GM12878 (cell line): ENCODE data around the gene LSR. TPM values are rescaled to one million over a fixed set of nuclear protein-coding genes. Genes with fewer than 3 reads are reported as not detected.

ENCODE experiments used
- CHD2 ChIP-seq: IDR thresholded peaks from 2 replicates; pipeline ENCODE4 v1.6.1; 2011; ENCODE audit warnings: low read depth, low read length, improper control_type of control experiment, borderline replicate concordance
- GATAD2B ChIP-seq: fragments of 450-650 bp; conservative IDR thresholded peaks from 2 replicates; pipeline ENCODE4 v1.6.1; 2017; ENCODE audit warnings: low read depth, mild to moderate bottlenecking, moderate library complexity
- IKZF1 ChIP-seq: fragments of 450-650 bp; conservative IDR thresholded peaks from 2 replicates; pipeline ENCODE4 v1.6.1; 2017; ENCODE audit warnings: antibody characterized with exemption, mild to moderate bottlenecking
- NR2F1 ChIP-seq: fragments of 450-650 bp; conservative IDR thresholded peaks from 2 replicates; pipeline ENCODE4 v1.6.1; 2017; ENCODE audit warnings: mild to moderate bottlenecking
- POLR2A ChIP-seq: IDR thresholded peaks from 2 replicates; pipeline ENCODE4 v1.6.1; 2011; ENCODE audit warnings: low read depth, mild to moderate bottlenecking, low read length
- SMARCA5 ChIP-seq: fragments of 450-650 bp; IDR thresholded peaks from 2 replicates; pipeline ENCODE4 v1.6.1; 2017; ENCODE audit warnings: mild to moderate bottlenecking
- SP1 ChIP-seq: IDR thresholded peaks from one replicate; pipeline ENCODE4 v1.6.1; 2011; ENCODE audit warnings: low read depth, low read length
- polyA plus RNA-seq, 11 experiments: library from polyadenylated mRNA; depleted of rRNA in 4 of 11; unstranded in 6 of 11; stranded (reverse) in 5 of 11; fragments of >200 nt; fragmentation: Nextera tagmentation in 4 of 11; fragmentation: Illumina TruSeq in 1 of 11; extraction: Ambion mirVana in 4 of 11; extraction: Trizol in 1 of 11; gene quantifications; 1 replicate in 1 of 11; 2 replicates in 10 of 11; pipeline versions ENCODE4 v1.2.1 to v1.2.3, GENCODE V29; 2011 to 2016; ENCODE audit warnings: inconsistent platforms in 2 of 11, missing spikeins in 2 of 11, low read depth in 1 of 11
- total RNA-seq, 4 experiments: library from RNA; depleted of rRNA in 3 of 4; stranded (reverse); fragments of >200 nt in 3 of 4; fragmentation: Illumina TruSeq in 1 of 4; extraction: Trizol in 1 of 4; gene quantifications; 2 replicates each; pipeline versions ENCODE4 v1.2.1 to v1.2.3, GENCODE V29; 2013 to 2021
- TF ChIP-seq, protein P1 (sequence below): fragments of 450-650 bp; conservative IDR thresholded peaks from 2 replicates; pipeline ENCODE4 v1.6.1; 2017; ENCODE audit warnings: mild to moderate bottlenecking, moderate library complexity
- TF ChIP-seq, protein P2 (sequence below): fragments of 450-650 bp; IDR thresholded peaks from 2 replicates; pipeline ENCODE4 v1.6.1; 2014; ENCODE audit warnings: mild to moderate bottlenecking
- TF ChIP-seq, protein P3 (sequence below): fragments of 450-650 bp; IDR thresholded peaks from 2 replicates; pipeline ENCODE4 v1.6.1; 2017; ENCODE audit warnings: low read depth, mild to moderate bottlenecking, moderate library complexity
- TF ChIP-seq, protein P4 (sequence below): IDR thresholded peaks from 2 replicates; pipeline ENCODE4 v1.6.1; 2012; ENCODE audit warnings: low read depth, low read length, improper control_type of control experiment
- TF ChIP-seq, protein P5 (sequence below): fragments of 450-650 bp; IDR thresholded peaks from 2 replicates; pipeline ENCODE4 v1.6.1; 2017; ENCODE audit warnings: mild to moderate bottlenecking, moderate library complexity

Gene LSR
- total and polyA plus RNA-seq, 10 of the 15 experiments (the other 5 are each of a cell fraction or from before 2014, with no cell fraction given) = 0.26 to 53.9 (median 26.3) TPM

DNA sequence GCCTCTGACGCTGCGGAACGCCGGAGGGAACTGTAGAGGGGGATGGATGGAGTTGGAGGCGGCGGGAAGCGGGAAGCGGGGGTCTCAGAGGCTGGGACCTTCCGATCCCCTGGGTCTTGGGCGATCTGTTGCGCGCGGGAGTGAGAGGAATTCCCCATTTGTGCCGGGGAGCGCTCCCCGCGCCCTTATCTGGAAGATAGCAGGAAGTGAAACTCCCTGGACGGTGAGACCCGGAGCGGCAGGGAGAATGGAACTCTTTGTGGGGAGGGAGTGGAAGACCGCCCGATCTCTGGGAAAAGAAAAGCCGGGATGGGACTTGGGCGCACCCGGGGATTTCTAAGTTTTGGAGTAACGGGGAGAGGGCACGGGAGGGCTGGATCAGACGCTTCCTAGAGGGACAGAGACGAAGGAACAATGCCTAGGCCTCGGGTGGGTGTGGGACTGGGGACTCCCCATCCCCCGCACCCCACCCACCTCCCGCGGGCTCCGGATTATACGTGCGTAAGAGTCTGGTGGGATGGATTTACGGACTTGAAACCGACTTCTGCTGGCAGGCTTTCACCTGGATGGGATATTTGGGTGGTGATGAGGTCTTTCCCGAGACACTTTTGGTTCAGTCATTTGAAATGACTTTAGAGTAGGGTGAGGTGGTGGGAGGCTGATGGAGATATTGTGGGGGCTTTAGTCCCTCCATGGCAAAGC, 495 bp downstream of the LSR start (continued):
- TF ChIP-seq, protein P1, sequence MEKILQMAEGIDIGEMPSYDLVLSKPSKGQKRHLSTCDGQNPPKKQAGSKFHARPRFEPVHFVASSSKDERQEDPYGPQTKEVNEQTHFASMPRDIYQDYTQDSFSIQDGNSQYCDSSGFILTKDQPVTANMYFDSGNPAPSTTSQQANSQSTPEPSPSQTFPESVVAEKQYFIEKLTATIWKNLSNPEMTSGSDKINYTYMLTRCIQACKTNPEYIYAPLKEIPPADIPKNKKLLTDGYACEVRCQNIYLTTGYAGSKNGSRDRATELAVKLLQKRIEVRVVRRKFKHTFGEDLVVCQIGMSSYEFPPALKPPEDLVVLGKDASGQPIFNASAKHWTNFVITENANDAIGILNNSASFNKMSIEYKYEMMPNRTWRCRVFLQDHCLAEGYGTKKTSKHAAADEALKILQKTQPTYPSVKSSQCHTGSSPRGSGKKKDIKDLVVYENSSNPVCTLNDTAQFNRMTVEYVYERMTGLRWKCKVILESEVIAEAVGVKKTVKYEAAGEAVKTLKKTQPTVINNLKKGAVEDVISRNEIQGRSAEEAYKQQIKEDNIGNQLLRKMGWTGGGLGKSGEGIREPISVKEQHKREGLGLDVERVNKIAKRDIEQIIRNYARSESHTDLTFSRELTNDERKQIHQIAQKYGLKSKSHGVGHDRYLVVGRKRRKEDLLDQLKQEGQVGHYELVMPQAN = peak; percentile 85; the same call in 1 of the 2 replicates
- TF ChIP-seq SMARCA5 (0 out of 2 replicates have a peak, but pooled peaks have one; percentile 88), POLR2A (no peak), SP1 (no peak), CHD2 (0 out of 2 replicates have a peak, but pooled peaks have one; percentile 5), GATAD2B (peak; percentile 80; the same call in 1 of the 2 replicates), NR2F1 (0 out of 2 replicates have a peak, but pooled peaks have one; percentile 43), IKZF1 (peak; percentile 95)
- TF ChIP-seq, protein P2, sequence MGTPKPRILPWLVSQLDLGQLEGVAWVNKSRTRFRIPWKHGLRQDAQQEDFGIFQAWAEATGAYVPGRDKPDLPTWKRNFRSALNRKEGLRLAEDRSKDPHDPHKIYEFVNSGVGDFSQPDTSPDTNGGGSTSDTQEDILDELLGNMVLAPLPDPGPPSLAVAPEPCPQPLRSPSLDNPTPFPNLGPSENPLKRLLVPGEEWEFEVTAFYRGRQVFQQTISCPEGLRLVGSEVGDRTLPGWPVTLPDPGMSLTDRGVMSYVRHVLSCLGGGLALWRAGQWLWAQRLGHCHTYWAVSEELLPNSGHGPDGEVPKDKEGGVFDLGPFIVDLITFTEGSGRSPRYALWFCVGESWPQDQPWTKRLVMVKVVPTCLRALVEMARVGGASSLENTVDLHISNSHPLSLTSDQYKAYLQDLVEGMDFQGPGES = no peak
- TF ChIP-seq, protein P3, sequence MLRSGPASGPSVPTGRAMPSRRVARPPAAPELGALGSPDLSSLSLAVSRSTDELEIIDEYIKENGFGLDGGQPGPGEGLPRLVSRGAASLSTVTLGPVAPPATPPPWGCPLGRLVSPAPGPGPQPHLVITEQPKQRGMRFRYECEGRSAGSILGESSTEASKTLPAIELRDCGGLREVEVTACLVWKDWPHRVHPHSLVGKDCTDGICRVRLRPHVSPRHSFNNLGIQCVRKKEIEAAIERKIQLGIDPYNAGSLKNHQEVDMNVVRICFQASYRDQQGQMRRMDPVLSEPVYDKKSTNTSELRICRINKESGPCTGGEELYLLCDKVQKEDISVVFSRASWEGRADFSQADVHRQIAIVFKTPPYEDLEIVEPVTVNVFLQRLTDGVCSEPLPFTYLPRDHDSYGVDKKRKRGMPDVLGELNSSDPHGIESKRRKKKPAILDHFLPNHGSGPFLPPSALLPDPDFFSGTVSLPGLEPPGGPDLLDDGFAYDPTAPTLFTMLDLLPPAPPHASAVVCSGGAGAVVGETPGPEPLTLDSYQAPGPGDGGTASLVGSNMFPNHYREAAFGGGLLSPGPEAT = peak; percentile 74
- TF ChIP-seq, protein P4, sequence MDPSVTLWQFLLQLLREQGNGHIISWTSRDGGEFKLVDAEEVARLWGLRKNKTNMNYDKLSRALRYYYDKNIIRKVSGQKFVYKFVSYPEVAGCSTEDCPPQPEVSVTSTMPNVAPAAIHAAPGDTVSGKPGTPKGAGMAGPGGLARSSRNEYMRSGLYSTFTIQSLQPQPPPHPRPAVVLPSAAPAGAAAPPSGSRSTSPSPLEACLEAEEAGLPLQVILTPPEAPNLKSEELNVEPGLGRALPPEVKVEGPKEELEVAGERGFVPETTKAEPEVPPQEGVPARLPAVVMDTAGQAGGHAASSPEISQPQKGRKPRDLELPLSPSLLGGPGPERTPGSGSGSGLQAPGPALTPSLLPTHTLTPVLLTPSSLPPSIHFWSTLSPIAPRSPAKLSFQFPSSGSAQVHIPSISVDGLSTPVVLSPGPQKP = 0 out of 2 replicates have a peak, but pooled peaks have one; percentile 20
- TF ChIP-seq, protein P5, sequence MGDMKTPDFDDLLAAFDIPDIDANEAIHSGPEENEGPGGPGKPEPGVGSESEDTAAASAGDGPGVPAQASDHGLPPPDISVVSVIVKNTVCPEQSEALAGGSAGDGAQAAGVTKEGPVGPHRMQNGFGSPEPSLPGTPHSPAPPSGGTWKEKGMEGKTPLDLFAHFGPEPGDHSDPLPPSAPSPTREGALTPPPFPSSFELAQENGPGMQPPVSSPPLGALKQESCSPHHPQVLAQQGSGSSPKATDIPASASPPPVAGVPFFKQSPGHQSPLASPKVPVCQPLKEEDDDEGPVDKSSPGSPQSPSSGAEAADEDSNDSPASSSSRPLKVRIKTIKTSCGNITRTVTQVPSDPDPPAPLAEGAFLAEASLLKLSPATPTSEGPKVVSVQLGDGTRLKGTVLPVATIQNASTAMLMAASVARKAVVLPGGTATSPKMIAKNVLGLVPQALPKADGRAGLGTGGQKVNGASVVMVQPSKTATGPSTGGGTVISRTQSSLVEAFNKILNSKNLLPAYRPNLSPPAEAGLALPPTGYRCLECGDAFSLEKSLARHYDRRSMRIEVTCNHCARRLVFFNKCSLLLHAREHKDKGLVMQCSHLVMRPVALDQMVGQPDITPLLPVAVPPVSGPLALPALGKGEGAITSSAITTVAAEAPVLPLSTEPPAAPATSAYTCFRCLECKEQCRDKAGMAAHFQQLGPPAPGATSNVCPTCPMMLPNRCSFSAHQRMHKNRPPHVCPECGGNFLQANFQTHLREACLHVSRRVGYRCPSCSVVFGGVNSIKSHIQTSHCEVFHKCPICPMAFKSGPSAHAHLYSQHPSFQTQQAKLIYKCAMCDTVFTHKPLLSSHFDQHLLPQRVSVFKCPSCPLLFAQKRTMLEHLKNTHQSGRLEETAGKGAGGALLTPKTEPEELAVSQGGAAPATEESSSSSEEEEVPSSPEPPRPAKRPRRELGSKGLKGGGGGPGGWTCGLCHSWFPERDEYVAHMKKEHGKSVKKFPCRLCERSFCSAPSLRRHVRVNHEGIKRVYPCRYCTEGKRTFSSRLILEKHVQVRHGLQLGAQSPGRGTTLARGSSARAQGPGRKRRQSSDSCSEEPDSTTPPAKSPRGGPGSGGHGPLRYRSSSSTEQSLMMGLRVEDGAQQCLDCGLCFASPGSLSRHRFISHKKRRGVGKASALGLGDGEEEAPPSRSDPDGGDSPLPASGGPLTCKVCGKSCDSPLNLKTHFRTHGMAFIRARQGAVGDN = peak; percentile 5; the same call in 1 of the 2 replicates
